ENCODE data around the gene UQCR11. TPM values are rescaled to one million over a fixed set of nuclear protein-coding genes. Genes with fewer than 3 reads are reported as not detected.

The UQCR11 gene
- total RNA-seq, 3 donors from 2014 or later (not counting 1 experiment from before 2014, with no cell fraction given), result 91.2 to 142 (median 99.1) TPM

GRCh38 chr19:1560286-1560882 is 44.9 kb downstream of the UQCR11 start:
- intact Hi-C loops (cut with micrococcal nuclease), result no loop called here
- ATAC-seq, result peak; percentile 49 to 68 (median 63)

GRCh38 chr19:1558552-1558951 is 46.7 kb downstream of the UQCR11 start:
- 90% methylated on average over 10 of the region's 12 CpGs for WGBS (ENCODE audit: insufficient coverage)
- Mint-ChIP-seq H3K27me3 (ENCODE audit: low read depth in 2 of 2) (no peaks in the 10 kb centered on the region), H3K9me3 (no peaks in the 10 kb centered on the region)

More at GRCh38 chr19:1560286-1560882, 44.9 kb downstream of the UQCR11 start:
- DNase-seq, result no peak
- Mint-ChIP-seq H3K36me3 (no peaks in the 10 kb centered on the region), H3K9me3 (no peaks in the 10 kb centered on the region), H3K27me3 (ENCODE audit: low read depth in 2 of 2) (no peaks in the 10 kb centered on the region), H3K27ac (peak overlapping the region in 1 of 2 donors; percentile 57), H3K4me3 (peak overlapping the region; percentile 31), H3K4me1 (peaks cover 0 to 10% of the 10 kb centered on the region in 2 donors)
- H3K27me3 ChIP-seq (ENCODE audit: control insufficient read depth, insufficient read depth, low read length), result no peaks in the 10 kb centered on the region
- TF ChIP-seq CTCF (IDR thresholded peaks at IDR 0.05), result no peak
- WGBS (ENCODE audit: insufficient coverage), result 41% methylated on average over 25 of the region's 25 CpGs
- H3K27ac ChIP-seq (ENCODE audit: low read length), result no peak overlapping the region
- no peaks in the 10 kb centered on the region for H3K36me3 ChIP-seq (ENCODE audit: control insufficient read depth, insufficient read depth, low read length)
- no peak overlapping the region for H3K4me3 ChIP-seq (ENCODE audit: low read length)
- H3K9me3 ChIP-seq (ENCODE audit: control insufficient read depth, insufficient read depth, low read length), result no peaks in the 10 kb centered on the region
- H3K4me1 ChIP-seq (ENCODE audit: control insufficient read depth, insufficient read depth, low read length), result no peaks in the 10 kb centered on the region

GRCh38 chr19:1556390-1557070 is 48.7 kb downstream of the UQCR11 start:
- ATAC-seq, result no peak
- H3K27me3 Mint-ChIP-seq (ENCODE audit: low read depth in 2 of 2), result peaks cover 0 to 3% of the 10 kb centered on the region in 2 donors
- TF ChIP-seq CTCF (IDR thresholded peaks at IDR 0.05), result no peak
- Histone ChIP-seq H3K27me3 (ENCODE audit: control insufficient read depth, insufficient read depth, low read length) (no peaks in the 10 kb centered on the region), H3K9me3 (ENCODE audit: control insufficient read depth, insufficient read depth, low read length) (no peaks in the 10 kb centered on the region), H3K4me1 (ENCODE audit: control insufficient read depth, insufficient read depth, low read length) (no peaks in the 10 kb centered on the region), H3K36me3 (ENCODE audit: control insufficient read depth, insufficient read depth, low read length) (no peaks in the 10 kb centered on the region), H3K27ac (ENCODE audit: low read length) (no peak overlapping the region), H3K4me3 (ENCODE audit: low read length) (no peak overlapping the region)
- H3K27ac Mint-ChIP-seq, result no peak overlapping the region
- 98% methylated on average over 65 of the region's 66 CpGs for WGBS (ENCODE audit: insufficient coverage)
- no peak overlapping the region for H3K4me3 Mint-ChIP-seq
- DNase-seq, result no peak
- H3K9me3 Mint-ChIP-seq, result no peaks in the 10 kb centered on the region
- intact Hi-C loops (cut with micrococcal nuclease), result no loop called here
- H3K36me3 Mint-ChIP-seq, result no peaks in the 10 kb centered on the region
- peaks cover 0 to 10% of the 10 kb centered on the region in 2 donors for H3K4me1 Mint-ChIP-seq

More at GRCh38 chr19:1558552-1558951, 46.7 kb downstream of the UQCR11 start:
- no peak overlapping the region for H3K4me3 Mint-ChIP-seq
- ATAC-seq (no peak), DNase-seq (no peak)
- Histone ChIP-seq H3K4me1 (ENCODE audit: control insufficient read depth, insufficient read depth, low read length) (no peaks in the 10 kb centered on the region), H3K36me3 (ENCODE audit: control insufficient read depth, insufficient read depth, low read length) (no peaks in the 10 kb centered on the region), H3K27me3 (ENCODE audit: control insufficient read depth, insufficient read depth, low read length) (no peaks in the 10 kb centered on the region), H3K4me3 (ENCODE audit: low read length) (no peak overlapping the region), H3K9me3 (ENCODE audit: control insufficient read depth, insufficient read depth, low read length) (no peaks in the 10 kb centered on the region), H3K27ac (ENCODE audit: low read length) (no peak overlapping the region)
- H3K4me1 Mint-ChIP-seq, result peaks cover 0 to 10% of the 10 kb centered on the region in 2 donors
- no peak overlapping the region for H3K27ac Mint-ChIP-seq
- H3K36me3 Mint-ChIP-seq, result no peaks in the 10 kb centered on the region
- intact Hi-C loops (cut with micrococcal nuclease), result no loop called here
- TF ChIP-seq CTCF (IDR thresholded peaks at IDR 0.05), result no peak

All from natural killer cell (primary cell).